Stimulated activated CD4-positive, alpha-beta T cell treated with anti-CD3 and anti-CD28 coated beads, TNF-alpha, amount 100 ng/mL, for 1 hour (primary cell): ENCODE measurements around the gene ADAMTS15.

Experiments used
- DNase-seq, 3 donors: peaks; one replicate each; pipeline ENCODE4 v3.0.0-alpha.2; 2020; ENCODE audit warnings: low read depth in 3 of 3, low spot score in 1 of 3

Gene ADAMTS15

GRCh38 chr11:130476922-130477491 is 28.6 kb downstream of the ADAMTS15 start:
- DNase-seq = no peak

GRCh38 chr11:130477586-130478203 is 29.2 kb downstream of the ADAMTS15 start:
- no peak for DNase-seq

- DNase-seq = no peak
Measured at GRCh38 chr11:130478204-130478701, 29.8 kb downstream of the ADAMTS15 start.

- DNase-seq = no peak
Measured at GRCh38 chr11:130478881-130479280, 30.4 kb downstream of the ADAMTS15 start.

- DNase-seq = no peak
Measured at GRCh38 chr11:130480186-130480585, 31.7 kb downstream of the ADAMTS15 start.

GRCh38 chr11:130480711-130481140 is 32.3 kb downstream of the ADAMTS15 start:
- no peak for DNase-seq

- no peak for DNase-seq
Measured at GRCh38 chr11:130483124-130483523, 34.7 kb downstream of the ADAMTS15 start.

GRCh38 chr11:130485983-130486382 is 37.5 kb downstream of the ADAMTS15 start:
- no peak for DNase-seq

- no peak for DNase-seq
Measured at GRCh38 chr11:130486391-130486836, 38.0 kb downstream of the ADAMTS15 start.

- no peak for DNase-seq
Measured at GRCh38 chr11:130486987-130487923, 38.8 kb downstream of the ADAMTS15 start.

GRCh38 chr11:130487924-130488815 is 39.7 kb downstream of the ADAMTS15 start:
- no peak for DNase-seq

GRCh38 chr11:130488848-130489584 is 40.6 kb downstream of the ADAMTS15 start:
- DNase-seq = no peak

GRCh38 chr11:130489716-130490115 is 41.3 kb downstream of the ADAMTS15 start:
- no peak for DNase-seq

- DNase-seq = no peak
Measured at GRCh38 chr11:130490682-130491449, 42.4 kb downstream of the ADAMTS15 start.

- DNase-seq = no peak
Measured at GRCh38 chr11:130498181-130498580, 49.7 kb downstream of the ADAMTS15 start.

GRCh38 chr11:130499828-130500227 is 51.4 kb downstream of the ADAMTS15 start:
- DNase-seq = no peak

GRCh38 chr11:130504317-130504716 is 55.9 kb downstream of the ADAMTS15 start:
- DNase-seq = no peak

- DNase-seq = no peak
Measured at GRCh38 chr11:130508913-130509312, 60.5 kb downstream of the ADAMTS15 start.

GRCh38 chr11:130509942-130510341 is 61.5 kb downstream of the ADAMTS15 start:
- DNase-seq = no peak
